GM21367 (cell line): ENCODE data around the gene PFKFB4.

ENCODE experiments used
- ATAC-seq: cut with Tn5 transposase; IDR thresholded peaks from one replicate; pipeline ENCODE4 v1.9.1; 2021; ENCODE audit not compliant: unreplicated experiment

PFKFB4 gene

DNA sequence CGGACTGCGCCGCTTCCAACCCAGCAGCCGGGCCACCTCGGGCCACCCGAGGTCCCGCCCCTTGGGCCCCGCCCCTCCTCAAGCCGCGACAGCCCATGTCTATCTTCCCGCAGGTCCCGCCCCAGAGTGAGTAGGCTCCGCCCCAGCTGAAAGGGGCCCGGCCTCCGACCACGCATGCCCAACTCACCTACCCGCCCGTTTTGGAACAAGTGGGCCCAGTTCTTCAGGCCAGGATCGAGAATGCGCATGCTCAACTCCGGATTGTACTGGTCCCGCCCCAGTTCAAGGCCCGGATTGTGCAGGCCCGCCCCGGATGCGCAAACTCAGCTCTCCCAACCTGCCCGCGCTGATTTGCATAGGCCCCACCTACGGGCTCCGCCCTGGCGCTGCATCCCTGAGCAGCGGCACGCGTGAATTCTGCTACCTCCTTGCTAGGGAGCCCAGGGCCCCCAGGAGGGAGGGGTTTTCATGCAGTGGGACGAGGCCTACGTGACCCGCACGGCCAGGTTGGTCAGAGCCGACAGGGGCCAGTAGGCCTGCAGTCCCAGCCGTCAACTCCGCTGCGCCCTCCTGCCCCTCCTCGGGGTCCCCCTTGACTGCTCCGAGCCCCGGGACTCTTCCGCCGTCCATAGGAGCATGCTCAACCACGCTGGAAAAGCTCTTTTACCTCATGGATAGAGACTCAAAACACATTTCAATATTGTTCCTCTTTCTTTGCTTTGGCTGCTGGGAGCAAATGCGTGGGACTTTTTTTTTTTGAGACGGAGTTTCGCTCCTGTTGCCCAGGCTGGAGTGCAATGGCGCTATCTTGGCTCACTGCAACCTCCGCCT lies at the start of gene PFKFB4:
PFKFB4 (minus strand) TSS at position 8 of the 831 bp plus-strand sequence. CDS start 26 bp downstream, outside the sequence.
- ATAC-seq, result peak; percentile 67

DNA sequence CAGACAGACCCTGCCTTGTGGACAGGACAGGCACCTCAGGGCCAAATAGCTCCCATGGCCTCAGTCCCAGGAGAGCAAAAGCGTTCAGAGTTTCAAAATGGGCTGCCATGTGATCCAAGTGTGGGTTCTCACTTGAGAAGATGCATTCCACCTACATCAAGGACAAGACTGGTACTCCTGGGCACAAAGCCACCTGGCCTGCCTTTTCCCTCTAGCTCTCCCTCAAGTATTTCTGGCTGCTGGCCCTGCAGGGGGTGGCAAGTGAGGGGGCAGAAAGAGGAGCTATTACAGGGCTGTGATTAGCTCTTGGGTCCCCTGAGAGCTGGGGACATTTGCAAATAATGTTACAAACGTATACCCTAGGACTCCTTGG lies 45.0 kb upstream of the PFKFB4 start:
- no peak for ATAC-seq

DNA sequence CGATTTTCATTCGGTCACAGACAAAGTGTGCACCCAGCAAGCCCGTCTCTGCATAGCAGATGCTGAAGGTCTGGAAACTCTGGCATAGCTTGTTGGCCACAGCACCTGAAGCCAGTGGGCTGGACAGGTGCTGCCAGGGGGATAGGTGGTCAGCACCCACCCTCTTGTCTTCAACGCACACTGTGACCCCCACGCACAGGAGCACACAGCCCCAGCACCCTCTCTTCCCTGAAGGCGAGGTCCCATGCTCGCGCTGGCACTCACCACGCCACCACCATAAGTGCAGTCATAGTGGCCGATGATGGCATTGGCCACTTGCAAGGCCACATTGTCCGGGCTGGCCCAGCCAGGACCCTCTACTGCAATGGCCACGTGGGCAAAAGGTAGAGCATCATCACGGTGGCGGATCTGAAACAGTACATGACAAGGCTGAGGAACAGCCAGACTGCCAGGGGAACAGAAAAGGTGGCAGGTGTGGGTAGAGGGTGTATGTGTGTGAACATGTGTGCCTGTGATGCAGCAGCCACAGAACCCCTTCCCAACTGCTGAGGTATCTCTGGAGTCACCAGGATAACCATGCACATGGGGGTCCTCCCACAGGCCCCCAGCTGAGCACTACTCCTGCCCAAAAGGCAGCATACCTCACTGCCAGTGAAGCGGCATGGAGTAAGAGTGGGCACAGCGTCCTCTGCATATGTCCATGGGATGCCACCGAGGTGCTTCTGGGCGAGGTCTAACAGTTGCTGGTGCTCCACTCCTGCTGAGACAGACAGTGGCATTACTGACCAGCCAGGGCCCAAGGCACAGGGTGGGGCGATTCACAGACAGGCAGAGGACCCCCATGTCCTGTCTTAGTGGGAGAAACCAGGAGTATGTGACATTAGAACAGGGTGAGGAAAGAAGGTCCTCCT lies 44.4 kb upstream of the PFKFB4 start:
- no peak for ATAC-seq

DNA sequence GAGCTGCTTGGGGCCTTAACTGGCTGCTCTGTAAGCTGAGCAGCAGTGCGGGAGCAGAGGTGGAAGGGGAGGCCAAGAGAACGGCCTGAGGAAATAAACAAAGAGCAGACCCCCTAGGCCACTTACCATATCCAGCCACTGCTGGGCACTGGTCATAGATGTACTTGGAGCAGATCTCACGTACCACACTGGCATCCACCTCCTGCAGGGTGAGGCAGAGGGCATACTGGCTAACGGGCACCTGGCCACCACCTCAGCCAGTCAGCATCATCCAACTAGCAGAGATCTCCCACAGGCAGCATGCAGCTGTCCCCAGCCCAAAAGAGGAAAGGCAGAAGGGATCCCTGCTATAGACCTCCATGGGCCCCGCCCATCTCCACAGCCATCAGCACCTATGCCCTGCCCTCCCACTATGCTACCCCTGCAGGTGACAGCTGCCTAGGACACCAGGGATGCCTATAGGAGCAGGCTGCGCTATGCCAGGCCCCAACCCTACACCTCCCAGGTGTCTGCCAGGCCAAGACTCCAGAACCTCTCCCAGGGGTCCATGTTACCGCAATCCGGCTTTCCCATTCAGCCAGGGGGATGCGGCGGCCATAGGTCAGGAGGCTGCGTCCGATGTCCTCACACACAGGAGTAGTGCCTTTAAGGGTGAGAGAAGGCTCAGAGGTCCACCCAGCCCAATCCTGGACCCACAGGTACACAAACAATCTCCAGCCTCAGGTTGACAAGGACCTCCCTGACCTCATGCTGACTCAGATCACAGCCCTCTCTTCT lies 43.1 kb upstream of the PFKFB4 start:
- ATAC-seq, result no peak

DNA sequence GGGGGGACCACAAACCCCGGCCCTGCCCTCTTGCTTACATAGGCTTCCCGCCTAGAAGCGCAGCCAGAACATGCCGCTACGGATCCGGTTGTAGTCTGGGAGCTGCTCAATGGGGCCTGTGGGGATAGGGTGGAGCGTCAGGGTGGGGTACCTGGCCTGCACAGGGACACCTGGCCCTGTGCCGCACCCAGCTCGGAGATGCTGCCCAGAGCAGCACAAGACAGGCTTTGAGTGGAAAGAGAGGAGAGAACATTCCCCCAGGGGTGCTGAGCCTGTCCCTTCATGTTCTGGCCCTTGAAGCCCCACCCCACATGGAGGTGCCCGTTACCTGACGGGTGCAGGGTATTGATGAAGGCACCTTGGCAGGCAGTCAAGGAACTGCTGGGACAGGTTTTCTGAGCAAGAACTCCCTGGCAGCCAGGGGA lies 42.5 kb upstream of the PFKFB4 start:
- ATAC-seq, result no peak

DNA sequence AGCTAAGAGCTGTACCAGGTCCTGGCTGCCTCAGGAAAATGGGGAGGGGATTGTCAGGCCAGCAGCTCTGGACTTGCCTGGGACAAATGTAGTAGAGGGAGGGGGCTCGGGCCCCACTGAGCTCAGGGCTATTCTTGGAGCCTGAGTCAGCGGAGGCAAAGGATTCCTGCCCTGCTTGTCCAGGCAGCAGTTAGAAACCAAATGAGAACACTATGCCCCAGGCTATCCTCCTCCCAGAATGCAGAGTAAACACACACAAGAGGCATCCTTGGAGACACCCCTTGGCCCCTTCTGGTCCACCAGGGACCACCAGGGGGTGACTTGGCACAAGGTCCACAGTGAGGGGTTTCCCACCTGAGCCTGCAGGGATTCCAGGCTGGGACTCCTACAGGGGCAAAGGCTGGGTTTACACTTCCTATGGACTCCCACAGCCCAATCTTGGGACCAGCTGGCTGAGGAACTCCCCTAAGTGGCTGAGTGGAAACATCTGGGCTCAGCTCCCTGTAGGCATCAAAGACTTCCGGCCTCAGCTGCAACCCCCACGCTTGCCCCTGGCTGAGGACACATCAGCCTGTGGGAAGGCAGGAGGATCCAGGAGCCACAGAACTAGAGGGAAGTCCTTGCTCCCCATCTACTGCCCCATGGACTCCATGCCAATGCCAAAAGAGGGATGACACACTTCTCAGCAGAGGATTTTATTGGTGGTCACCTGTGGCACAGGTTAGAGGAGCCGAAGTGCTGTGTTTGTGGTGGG lies 41.9 kb upstream of the PFKFB4 start:
- ATAC-seq, result no peak

DNA sequence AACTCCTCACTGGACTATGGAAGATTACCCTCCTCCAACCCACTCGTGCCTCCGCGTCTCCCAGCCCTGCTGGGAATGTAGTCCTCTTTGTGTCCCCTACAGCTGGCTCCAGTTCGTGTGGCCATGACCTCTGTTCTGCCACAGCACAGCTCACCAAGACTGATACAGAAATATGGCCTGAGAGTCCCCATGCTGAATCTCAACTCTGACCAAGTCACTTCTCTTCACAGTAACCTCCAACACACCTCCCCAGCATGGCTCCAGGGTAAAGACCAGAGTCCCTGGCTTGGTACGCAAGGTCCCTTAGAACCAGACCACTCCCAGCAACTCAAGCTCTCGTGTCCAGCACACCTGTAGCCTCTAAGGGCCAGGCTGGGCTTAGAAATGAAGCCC lies 40.8 kb upstream of the PFKFB4 start:
- no peak for ATAC-seq

DNA sequence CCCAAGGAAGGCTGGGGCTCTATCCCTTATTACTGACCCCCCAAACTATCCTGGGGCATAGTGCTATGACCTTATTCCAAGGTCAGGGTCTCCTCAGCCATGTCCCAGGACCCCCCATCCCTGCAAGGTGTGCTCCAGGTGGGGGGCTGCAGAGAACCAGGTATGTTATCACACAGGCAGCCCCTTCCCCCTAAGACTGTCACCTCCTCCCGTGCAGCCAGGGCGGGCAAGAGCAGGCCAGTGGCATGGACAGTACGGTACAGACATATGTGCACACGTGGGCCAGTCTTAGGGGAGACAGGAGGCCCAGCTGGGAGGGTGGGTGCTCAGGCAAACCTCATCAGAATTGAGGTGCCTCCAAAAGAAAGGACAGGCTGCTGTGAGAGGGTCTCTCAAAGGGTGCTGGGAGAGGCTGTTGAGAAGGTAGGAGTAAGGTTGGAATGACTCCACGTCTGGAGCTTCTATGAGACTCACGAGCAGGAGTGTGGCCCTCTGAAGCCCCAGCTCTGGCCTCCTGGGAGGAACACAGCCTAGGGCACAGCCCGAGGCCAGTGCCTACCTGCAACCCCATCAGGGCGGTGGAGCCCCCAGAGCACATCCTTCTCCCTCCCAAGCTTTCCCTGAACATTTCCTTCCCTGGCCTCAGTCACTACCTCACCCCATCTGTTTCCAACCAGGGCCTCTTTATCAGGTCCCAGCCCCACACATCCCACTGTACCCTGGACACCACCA lies 40.2 kb upstream of the PFKFB4 start:
- ATAC-seq, result no peak

DNA sequence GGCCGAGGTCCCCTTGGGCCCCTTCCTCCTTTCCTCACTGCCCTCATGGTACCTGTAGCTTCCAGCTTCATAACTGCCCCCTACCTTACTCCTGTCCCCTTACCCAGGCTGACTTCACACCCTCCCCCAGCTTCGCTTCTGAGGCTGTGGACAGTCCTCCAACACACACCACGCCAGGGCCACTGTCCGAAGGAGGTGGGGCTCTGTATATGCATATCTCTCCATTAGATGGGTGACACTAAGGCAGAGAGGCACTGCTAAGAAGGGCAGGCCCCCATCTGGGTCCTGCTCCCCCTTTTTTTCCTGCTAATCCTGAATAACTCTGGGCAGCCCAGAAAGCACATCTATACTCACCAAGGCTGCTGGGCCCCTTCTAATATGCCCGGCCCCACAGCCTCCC lies 39.6 kb upstream of the PFKFB4 start:
- no peak for ATAC-seq

DNA sequence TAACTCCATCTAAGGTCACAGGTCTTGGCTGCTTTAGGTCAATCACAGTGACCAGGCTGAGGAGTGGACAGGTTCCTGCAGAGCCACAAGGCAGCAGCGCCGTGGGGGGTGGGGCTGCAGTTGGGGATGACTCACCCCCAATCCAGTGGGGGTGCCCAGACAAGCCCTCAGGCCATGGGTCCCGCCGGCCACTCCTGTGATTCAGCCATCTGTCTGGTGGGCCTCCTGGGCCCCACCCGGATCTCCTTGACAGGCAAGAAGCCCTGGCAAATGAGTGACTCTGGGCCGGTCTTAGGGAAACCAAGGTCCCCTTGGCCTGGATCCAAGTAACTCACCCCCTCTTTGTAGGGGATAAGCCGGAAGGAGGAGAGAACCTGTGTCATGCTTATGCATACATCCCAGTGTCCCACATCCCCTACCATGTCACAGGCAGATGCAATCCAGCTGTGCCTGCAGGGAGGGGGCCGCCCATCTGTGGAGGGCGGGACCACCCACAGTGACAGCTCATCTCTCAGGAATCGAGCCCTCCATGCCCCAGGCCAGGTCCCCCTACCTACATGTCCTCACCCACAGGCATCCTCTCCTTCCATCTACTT lies 39.0 kb upstream of the PFKFB4 start:
- no peak for ATAC-seq

DNA sequence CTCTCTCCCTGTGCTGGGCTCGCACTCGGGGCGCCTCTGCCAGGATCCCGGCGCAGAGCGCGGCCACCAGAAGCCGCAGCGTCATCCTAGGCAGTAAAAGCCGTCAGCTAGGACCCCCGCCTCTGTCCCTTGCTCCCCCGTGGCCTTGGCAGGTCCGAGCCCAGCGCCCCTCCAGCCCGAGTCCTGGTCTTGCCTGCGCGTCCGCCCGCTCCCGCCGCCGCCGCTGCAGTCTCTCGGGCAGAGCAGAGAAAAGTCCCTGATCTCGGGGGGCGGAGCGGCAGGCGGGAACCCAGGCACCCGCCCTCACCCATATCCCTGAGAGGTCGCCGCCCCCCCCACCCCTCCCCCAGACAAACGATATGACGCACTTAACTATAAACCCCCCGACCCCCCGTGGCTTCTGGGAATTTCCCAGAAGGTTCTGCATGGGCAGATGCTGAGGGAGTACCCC lies 38.5 kb upstream of the PFKFB4 start, which contains the start of gene COL7A1:
COL7A1 (minus strand) TSS at position 255 of the 451 bp plus-strand sequence; CDS start at position 85, 170 bp downstream.
- ATAC-seq, result no peak

DNA sequence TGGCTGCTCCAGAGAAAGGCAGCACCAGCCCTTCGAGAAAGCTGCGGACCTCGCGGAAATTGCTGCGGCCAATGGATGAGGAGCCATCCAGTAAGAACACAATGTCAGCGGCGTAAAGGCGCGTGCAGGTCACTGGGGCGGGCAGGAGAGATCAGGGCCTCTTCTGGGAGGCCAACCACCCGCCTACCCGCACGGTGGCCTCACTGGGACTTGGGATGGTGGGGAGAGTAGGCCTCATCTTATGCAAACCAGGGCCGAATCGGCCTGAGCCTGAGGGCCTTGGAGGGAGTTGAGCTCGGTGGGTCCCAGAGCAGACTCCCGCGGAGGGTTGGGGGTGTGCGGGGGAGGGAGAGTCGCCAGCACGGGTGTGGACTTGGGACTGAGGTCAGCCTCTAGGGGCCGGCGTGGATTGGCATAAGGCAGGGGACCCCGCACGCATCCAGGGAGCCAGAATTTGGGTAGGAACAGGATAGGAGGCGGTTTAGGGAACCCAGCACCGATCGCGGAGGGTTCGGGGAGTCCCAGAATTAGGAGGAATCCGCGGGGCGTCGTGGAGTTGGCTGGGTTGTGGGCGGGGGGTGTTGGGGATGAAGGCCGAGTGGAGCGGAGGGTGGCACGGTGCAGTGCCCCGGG lies 37.9 kb upstream of the PFKFB4 start:
- no peak for ATAC-seq

DNA sequence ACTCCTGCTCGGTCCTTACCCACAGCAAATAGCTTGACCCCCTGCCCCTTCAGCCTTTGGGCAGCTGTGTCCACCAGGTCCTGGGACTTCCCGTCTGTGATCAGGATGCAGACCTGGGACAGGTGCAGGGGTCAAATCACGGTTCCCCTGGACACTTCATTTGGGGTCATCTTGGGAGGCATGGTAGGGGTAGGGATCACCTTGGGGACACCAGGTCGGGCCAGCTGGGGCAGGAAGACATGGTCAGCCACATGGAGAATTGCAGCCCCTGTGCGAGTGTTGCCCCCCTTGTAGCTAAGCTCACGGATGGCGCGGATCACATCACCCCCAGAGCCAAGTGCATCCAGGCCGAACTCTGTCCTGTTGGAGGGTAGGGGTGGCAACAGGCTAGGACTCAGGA lies 36.7 kb upstream of the PFKFB4 start:
- no peak for ATAC-seq

DNA sequence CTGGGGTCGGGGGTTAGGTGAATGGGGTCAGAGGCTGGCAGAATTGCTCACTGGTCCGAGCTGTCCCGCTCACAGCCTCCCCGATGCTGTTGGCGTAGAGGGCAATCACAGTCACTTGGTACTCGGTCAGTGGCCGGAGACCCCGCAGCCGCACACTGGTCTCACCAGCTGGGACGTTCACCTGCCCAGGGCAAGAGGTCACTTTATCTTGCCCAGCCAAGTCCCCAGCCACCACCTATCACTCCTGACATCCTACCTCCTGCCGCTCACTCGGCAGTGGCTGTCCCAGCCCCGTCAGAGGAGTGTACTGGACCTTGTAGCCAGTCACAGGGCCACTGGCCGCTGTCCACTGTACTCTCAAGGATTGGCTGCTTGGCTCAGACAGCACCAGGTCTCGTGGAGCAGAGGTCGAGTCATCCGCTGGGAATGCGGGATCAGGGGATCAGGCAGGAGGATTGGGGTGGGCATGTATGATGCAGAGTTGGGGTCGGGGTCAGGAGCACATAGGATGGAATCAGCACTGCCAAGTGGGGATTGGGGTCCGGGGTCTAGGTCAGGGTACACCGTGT lies 36.0 kb upstream of the PFKFB4 start:
- ATAC-seq, result no peak

DNA sequence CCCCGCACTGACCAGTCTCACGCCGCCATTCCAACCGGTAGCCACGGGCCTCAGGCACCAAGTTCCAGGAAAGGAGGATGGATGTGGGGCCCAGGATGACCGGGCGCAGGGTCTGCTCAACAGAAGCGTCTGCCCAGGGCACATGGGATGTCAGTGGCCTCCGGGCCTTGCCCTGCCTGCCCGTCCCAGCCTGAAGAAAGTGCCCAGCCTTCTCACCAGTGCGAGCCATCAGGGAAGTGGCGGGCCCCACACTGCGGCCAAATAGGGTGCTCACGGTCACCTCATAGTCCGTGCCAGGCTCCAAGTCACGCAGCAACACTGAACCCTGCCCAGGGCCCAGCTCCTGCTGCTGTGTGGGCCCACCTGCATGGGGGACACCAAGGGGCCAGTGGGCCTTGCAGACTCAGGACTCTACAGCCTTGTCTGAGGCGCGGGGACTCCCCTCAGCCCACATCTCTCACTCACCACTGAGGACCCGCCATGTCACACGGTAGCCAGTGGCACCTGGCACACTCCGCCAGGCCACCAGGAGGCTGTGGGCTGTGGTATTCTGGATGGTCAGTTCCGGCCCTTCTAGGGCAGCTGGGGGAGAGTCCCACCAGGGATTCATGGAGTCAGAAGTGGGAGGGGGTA lies 35.4 kb upstream of the PFKFB4 start:
- no peak for ATAC-seq

DNA sequence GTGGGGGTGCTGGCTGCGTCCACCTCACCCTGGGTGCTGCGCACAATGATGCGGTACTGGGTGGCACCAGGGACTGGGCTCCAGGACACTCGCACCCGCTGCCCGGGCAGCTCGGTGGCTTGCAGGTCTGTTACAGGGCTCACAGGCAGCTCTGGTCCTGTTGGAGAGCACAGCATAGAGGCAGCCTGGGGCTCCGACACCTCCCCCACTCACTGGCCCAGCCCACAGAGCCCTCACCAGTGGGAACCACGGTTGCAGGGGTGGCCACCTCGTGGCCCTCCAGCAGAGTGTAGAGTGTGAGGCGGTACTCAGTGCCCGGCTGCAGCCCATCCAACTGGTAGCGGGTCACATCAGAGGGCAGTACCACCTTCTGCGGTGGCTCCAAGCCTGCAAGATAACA lies 34.8 kb upstream of the PFKFB4 start:
- ATAC-seq, result no peak

DNA sequence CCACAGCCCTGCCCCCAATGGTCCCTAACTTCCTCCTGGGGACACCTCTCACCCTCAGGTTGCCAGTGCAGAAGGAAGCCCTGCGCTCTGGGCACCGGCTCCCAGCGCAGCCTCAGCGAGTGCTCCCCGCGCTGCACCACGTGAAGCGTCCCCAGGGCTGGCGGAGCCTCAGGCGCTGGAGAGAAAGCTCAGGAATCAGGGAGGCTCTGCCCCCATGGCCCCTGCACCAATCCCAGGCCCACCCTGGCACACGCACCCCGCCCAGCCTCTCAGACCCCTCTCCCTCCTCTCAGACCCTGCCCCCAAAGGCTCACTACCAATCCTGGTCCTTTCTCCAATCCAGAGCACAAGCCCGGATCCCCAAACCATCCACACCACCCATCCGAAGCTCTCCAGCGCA lies 31.6 kb upstream of the PFKFB4 start:
- ATAC-seq, result no peak

DNA sequence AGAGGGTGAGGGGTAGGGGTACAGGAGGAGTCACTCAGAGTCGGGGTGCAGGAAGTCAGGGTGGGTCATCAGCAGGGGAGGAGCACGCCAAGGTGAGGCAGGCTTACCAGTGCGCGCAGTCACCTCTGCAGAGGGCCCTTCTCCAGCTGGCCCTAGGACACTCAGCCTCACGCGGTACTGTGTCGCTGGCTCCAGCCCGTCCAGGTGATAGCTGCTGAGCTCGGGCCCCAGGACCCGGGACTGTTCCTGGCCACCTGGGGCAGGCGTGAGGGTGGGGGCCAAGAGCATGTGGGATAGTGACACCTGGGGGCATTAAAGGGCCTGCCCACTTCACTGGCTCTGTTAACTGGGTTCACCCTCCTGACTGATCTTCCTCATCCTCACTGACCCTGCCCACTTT lies 31.1 kb upstream of the PFKFB4 start:
- ATAC-seq, result no peak
